ENCODE data around the gene LGALS3BP. TPM values are rescaled to one million over a fixed set of nuclear protein-coding genes. Genes with fewer than 3 reads are reported as not detected.

LGALS3BP gene
- total RNA-seq, 2 experiments from 2014 or later = 64.4 to 71.2 TPM

- ChIA-PET POLR2A (interaction anchor here (0.6 kb wide), 1 partner anchor 1429 kb away, joined by 3 read pairs; no protein-coding TSS in a partner anchor), CTCF (interaction anchor here (1.4 kb wide), 1 partner anchor 16 kb away, joined by 3 read pairs; no protein-coding TSS in a partner anchor)
- no peak for ATAC-seq
- no peak overlapping the region for H3K27ac Mint-ChIP-seq
- H3K9me3 Mint-ChIP-seq (ENCODE audit: low read depth) = no peaks in the 10 kb centered on the region
- no peaks in the 10 kb centered on the region for H3K27me3 Mint-ChIP-seq
- peaks cover 10% of the 10 kb centered on the region for H3K36me3 Mint-ChIP-seq (ENCODE audit: low read depth)
- peaks cover 34% of the 10 kb centered on the region for H3K4me1 Mint-ChIP-seq
- DNase-seq = no peak
- no peak overlapping the region for H3K4me3 Mint-ChIP-seq
- intact Hi-C loops (cut with DNase I, micrococcal nuclease) = no loop called here
Observed at GRCh38 chr17:79002796-79003593, 23.3 kb upstream of the LGALS3BP start.

- no peak overlapping the region for H3K4me3 Mint-ChIP-seq
- H3K27me3 Mint-ChIP-seq = no peaks in the 10 kb centered on the region
- peak; percentile 2 for DNase-seq
- no peak overlapping the region for H3K27ac Mint-ChIP-seq
- intact Hi-C loops (cut with DNase I, micrococcal nuclease) = no loop called here
- POLR2A ChIA-PET = no interaction called here
- peaks cover 11% of the 10 kb centered on the region for H3K36me3 Mint-ChIP-seq (ENCODE audit: low read depth)
- H3K4me1 Mint-ChIP-seq = peaks cover 28% of the 10 kb centered on the region
- CTCF ChIA-PET = interaction anchor here (1.4 kb wide), 1 partner anchor 17 kb away, joined by 3 read pairs; no protein-coding TSS in a partner anchor
- no peak for ATAC-seq
- H3K9me3 Mint-ChIP-seq (ENCODE audit: low read depth) = no peaks in the 10 kb centered on the region
Observed at GRCh38 chr17:79002291-79002690, 22.6 kb upstream of the LGALS3BP start.

- Mint-ChIP-seq H3K4me1 (peaks cover 20% of the 10 kb centered on the region), H3K36me3 (ENCODE audit: low read depth) (peaks cover 7% of the 10 kb centered on the region), H3K27ac (no peak overlapping the region), H3K9me3 (ENCODE audit: low read depth) (no peaks in the 10 kb centered on the region), H3K4me3 (no peak overlapping the region), H3K27me3 (no peaks in the 10 kb centered on the region)
- ChIA-PET POLR2A (no interaction called here), CTCF (no interaction called here)
- DNase-seq (no peak), ATAC-seq (no peak)
- intact Hi-C loops (cut with DNase I, micrococcal nuclease) = no loop called here
Observed at GRCh38 chr17:79001190-79002020, 21.7 kb upstream of the LGALS3BP start.

GRCh38 chr17:79000396-79001189, 20.9 kb upstream of the LGALS3BP start:
- CTCF ChIA-PET = interaction anchor here (0.7 kb wide), 1 partner anchor 29 kb away, joined by 3 read pairs; no protein-coding TSS in a partner anchor
- H3K9me3 Mint-ChIP-seq (ENCODE audit: low read depth) = no peaks in the 10 kb centered on the region
- H3K36me3 Mint-ChIP-seq (ENCODE audit: low read depth) = peaks cover 7% of the 10 kb centered on the region

GRCh38 chr17:78999947-79000395, 20.2 kb upstream of the LGALS3BP start:
- Mint-ChIP-seq H3K4me3 (no peak overlapping the region), H3K36me3 (ENCODE audit: low read depth) (peaks cover 7% of the 10 kb centered on the region), H3K4me1 (peaks cover 6% of the 10 kb centered on the region), H3K27me3 (no peaks in the 10 kb centered on the region), H3K9me3 (ENCODE audit: low read depth) (no peaks in the 10 kb centered on the region), H3K27ac (no peak overlapping the region)
- no peak for ATAC-seq
- no peak for DNase-seq
- intact Hi-C loops (cut with DNase I, micrococcal nuclease) = loop anchor here in 1 of 2 experiments (10.0 kb wide), 1 partner anchor 65 kb away; no protein-coding TSS in a partner anchor
- ChIA-PET CTCF (interaction anchor here (0.6 to 0.7 kb wide), 2 partner anchors 29 to 549 kb away, joined by 3 to 4 read pairs; no protein-coding TSS in a partner anchor), POLR2A (no interaction called here)

More at GRCh38 chr17:79000396-79001189, 20.9 kb upstream of the LGALS3BP start:
- intact Hi-C loops (cut with DNase I, micrococcal nuclease) = no loop called here
- Mint-ChIP-seq H3K27ac (no peak overlapping the region), H3K27me3 (no peaks in the 10 kb centered on the region), H3K4me3 (no peak overlapping the region), H3K4me1 (peaks cover 12% of the 10 kb centered on the region)
- ATAC-seq (no peak), DNase-seq (no peak)
- POLR2A ChIA-PET = no interaction called here

GRCh38 chr17:78999056-78999768, 19.5 kb upstream of the LGALS3BP start:
- intact Hi-C loops (cut with DNase I, micrococcal nuclease) = loop anchor here in 1 of 2 experiments (10.0 kb wide), 1 partner anchor 64 kb away; no protein-coding TSS in a partner anchor
- no peak overlapping the region for H3K4me3 Mint-ChIP-seq
- H3K27ac Mint-ChIP-seq = no peak overlapping the region
- no peak for ATAC-seq
- ChIA-PET POLR2A (no interaction called here), CTCF (interaction anchor here (0.6 kb wide), 2 partner anchors 518 to 549 kb away, joined by 3 to 4 read pairs; no protein-coding TSS in a partner anchor)
- no peak for DNase-seq
- H3K27me3 Mint-ChIP-seq = no peaks in the 10 kb centered on the region
- H3K4me1 Mint-ChIP-seq = peaks cover 6% of the 10 kb centered on the region
- H3K9me3 Mint-ChIP-seq (ENCODE audit: low read depth) = no peaks in the 10 kb centered on the region
- H3K36me3 Mint-ChIP-seq (ENCODE audit: low read depth) = peaks cover 11% of the 10 kb centered on the region

GRCh38 chr17:78998311-78999055, 18.8 kb upstream of the LGALS3BP start:
- H3K27me3 Mint-ChIP-seq = no peaks in the 10 kb centered on the region
- ChIA-PET CTCF (interaction anchor here (0.6 to 1.1 kb wide), 2 partner anchors 16 to 517 kb away, joined by 3 read pairs; no protein-coding TSS in a partner anchor), POLR2A (no interaction called here)
- intact Hi-C loops (cut with DNase I, micrococcal nuclease) = loop anchor here in 1 of 2 experiments (10.0 kb wide), 1 partner anchor 64 kb away; no protein-coding TSS in a partner anchor
- peaks cover 13% of the 10 kb centered on the region for H3K36me3 Mint-ChIP-seq (ENCODE audit: low read depth)
- peaks cover 6% of the 10 kb centered on the region for H3K4me1 Mint-ChIP-seq
- no peak for ATAC-seq
- H3K4me3 Mint-ChIP-seq = no peak overlapping the region
- H3K27ac Mint-ChIP-seq = no peak overlapping the region
- no peaks in the 10 kb centered on the region for H3K9me3 Mint-ChIP-seq (ENCODE audit: low read depth)
- no peak for DNase-seq

GRCh38 chr17:78997881-78998280, 18.2 kb upstream of the LGALS3BP start:
- ChIA-PET POLR2A (no interaction called here), CTCF (interaction anchor here (1.1 kb wide), 1 partner anchor 16 kb away, joined by 3 read pairs; no protein-coding TSS in a partner anchor)
- Mint-ChIP-seq H3K4me3 (no peak overlapping the region), H3K4me1 (peaks cover 9% of the 10 kb centered on the region), H3K27ac (no peak overlapping the region), H3K27me3 (no peaks in the 10 kb centered on the region), H3K9me3 (ENCODE audit: low read depth) (no peaks in the 10 kb centered on the region), H3K36me3 (ENCODE audit: low read depth) (peaks cover 18% of the 10 kb centered on the region)
- no peak for DNase-seq
- ATAC-seq = no peak
- intact Hi-C loops (cut with DNase I, micrococcal nuclease) = loop anchor here in 1 of 2 experiments (10.0 kb wide), 1 partner anchor 63 kb away; no protein-coding TSS in a partner anchor

GRCh38 chr17:78997231-78997741, 17.6 kb upstream of the LGALS3BP start:
- DNase-seq = no peak
- intact Hi-C loops (cut with DNase I, micrococcal nuclease) = loop anchor here in 1 of 2 experiments (10.0 kb wide), 1 partner anchor 62 kb away; no protein-coding TSS in a partner anchor
- ChIA-PET POLR2A (no interaction called here), CTCF (interaction anchor here (0.7 kb wide), 1 partner anchor 67 kb away, joined by 3 read pairs; no protein-coding TSS in a partner anchor)
- no peaks in the 10 kb centered on the region for H3K9me3 Mint-ChIP-seq (ENCODE audit: low read depth)
- H3K4me1 Mint-ChIP-seq = peaks cover 6% of the 10 kb centered on the region
- no peaks in the 10 kb centered on the region for H3K27me3 Mint-ChIP-seq
- H3K36me3 Mint-ChIP-seq (ENCODE audit: low read depth) = peaks cover 23% of the 10 kb centered on the region
- H3K27ac Mint-ChIP-seq = no peak overlapping the region
- H3K4me3 Mint-ChIP-seq = no peak overlapping the region
- ATAC-seq = no peak
